HEK293 (cell line): ENCODE results near the gene ADAMTS2.

ENCODE experiments used
- CTCF ChIA-PET: fragments of 350-600 bp; formaldehyde crosslinking; extraction: SDS; loops from one replicate; lab custom pipeline; 2021; ENCODE audit warnings: antibody characterized with exemption; lab: Yijun Ruan, JAX
- POLR2A ChIA-PET: fragments of 300-600 bp; formaldehyde crosslinking; extraction: SDS; loops from one replicate; lab custom pipeline; 2020; ENCODE audit warnings: antibody characterized with exemption, inconsistent platforms; lab: Yijun Ruan, JAX
- H3K27ac ChIP-seq: fragments of 200-500 bp; sonication (Bioruptor generic); 2 replicates; pipeline ENCODE4 v1.5.1; 2014; ENCODE audit warnings: low read depth, low read length, control low read depth, inconsistent platforms; ENCODE audit errors: extremely low read depth
- H3K36me3 ChIP-seq, 2 experiments: fragments of 200-500 bp in 1 of 2; sonication (Bioruptor generic) in 1 of 2; 1 replicate in 1 of 2; 2 replicates in 1 of 2; pipeline ENCODE4 v1.5.1; 2014 to 2017; ENCODE audit warnings: inconsistent platforms in 2 of 2, low read length in 2 of 2; ENCODE audit not compliant: control insufficient read depth in 2 of 2, insufficient read depth in 1 of 2
- H3K4me1 ChIP-seq: fragments of 200-500 bp; sonication (Bioruptor generic); 2 replicates; pipeline ENCODE4 v1.5.1; 2014; ENCODE audit warnings: mild to moderate bottlenecking, low read length, inconsistent platforms; ENCODE audit not compliant: control insufficient read depth, insufficient read depth
- H3K4me3 ChIP-seq: 2 replicates; pipeline ENCODE4 v1.5.1; 2011; ENCODE audit warnings: low read depth, mild to moderate bottlenecking, control low read depth, low read length, moderate library complexity
- H3K9me3 ChIP-seq: fragments of 200-500 bp; sonication (Bioruptor generic); 2 replicates; pipeline ENCODE4 v1.5.1; 2014; ENCODE audit warnings: low read depth, low read length, inconsistent platforms; ENCODE audit not compliant: control insufficient read depth, insufficient read depth
- GFI1B ChIP-seq: fragments of 450-650 bp; formaldehyde crosslinking; IDR thresholded peaks from 2 replicates; pipeline ENCODE4 v1.5.1; 2016; ENCODE audit warnings: missing biosample characterization, missing genetic modification characterization
- GLIS2 ChIP-seq: fragments of 450-650 bp; formaldehyde crosslinking; IDR thresholded peaks from 2 replicates; pipeline ENCODE4 v1.5.1; 2016; ENCODE audit warnings: missing biosample characterization, missing genetic modification characterization
- KLF1 ChIP-seq: fragments of 450-650 bp; formaldehyde crosslinking; IDR thresholded peaks from 2 replicates; pipeline ENCODE4 v1.5.1; 2016; ENCODE audit warnings: missing biosample characterization, missing genetic modification characterization
- MZF1 ChIP-seq: fragments of 450-650 bp; formaldehyde crosslinking; IDR thresholded peaks from 2 replicates; pipeline ENCODE4 v1.5.1; 2017; ENCODE audit warnings: missing biosample characterization, missing genetic modification characterization, borderline replicate concordance
- REST ChIP-seq: fragments of 450-650 bp; formaldehyde crosslinking; IDR thresholded peaks from 2 replicates; pipeline ENCODE4 v1.5.1; 2016; ENCODE audit warnings: missing biosample characterization, missing genetic modification characterization
- YY1 ChIP-seq: fragments of 450-650 bp; formaldehyde crosslinking; IDR thresholded peaks from 2 replicates; pipeline ENCODE4 v1.5.1; 2018; ENCODE audit warnings: missing biosample characterization, missing genetic modification characterization
- ZIC2 ChIP-seq: fragments of 450-650 bp; formaldehyde crosslinking; IDR thresholded peaks from 2 replicates; pipeline ENCODE4 v1.5.1; 2016; ENCODE audit warnings: missing biosample characterization, missing genetic modification characterization
- ZNF114 ChIP-seq: fragments of 450-650 bp; formaldehyde crosslinking; IDR thresholded peaks from 2 replicates; pipeline ENCODE4 v1.5.0; 2017; ENCODE audit warnings: missing biosample characterization, missing genetic modification characterization
- ZNF133 ChIP-seq: fragments of 450-650 bp; formaldehyde crosslinking; IDR thresholded peaks from 2 replicates; pipeline ENCODE4 v1.5.1; 2016; ENCODE audit warnings: missing biosample characterization, missing genetic modification characterization
- ZNF223 ChIP-seq: fragments of 450-650 bp; formaldehyde crosslinking; IDR thresholded peaks from 2 replicates; pipeline ENCODE4 v1.5.1; 2016; ENCODE audit warnings: missing biosample characterization, missing genetic modification characterization
- ZNF311 ChIP-seq: fragments of 450-650 bp; formaldehyde crosslinking; IDR thresholded peaks from 2 replicates; pipeline ENCODE4 v1.5.1; 2017; ENCODE audit warnings: missing biosample characterization, missing genetic modification characterization, borderline replicate concordance
- ZNF37A ChIP-seq: fragments of 450-650 bp; IDR thresholded peaks from 2 replicates; pipeline ENCODE4 v1.5.1; 2018; ENCODE audit warnings: missing biosample characterization, missing genetic modification characterization
- ZNF398 ChIP-seq: fragments of 450-650 bp; formaldehyde crosslinking; IDR thresholded peaks from 2 replicates; pipeline ENCODE4 v1.5.1; 2017; ENCODE audit warnings: missing biosample characterization, missing genetic modification characterization
- ZNF433 ChIP-seq: fragments of 450-650 bp; formaldehyde crosslinking; IDR thresholded peaks from 2 replicates; pipeline ENCODE4 v1.5.1; 2016; ENCODE audit warnings: missing biosample characterization, missing genetic modification characterization, low read depth
- ZNF501 ChIP-seq: fragments of 450-650 bp; formaldehyde crosslinking; IDR thresholded peaks from 2 replicates; pipeline ENCODE4 v1.5.1; 2016; ENCODE audit warnings: missing biosample characterization, missing genetic modification characterization
- ZNF549 ChIP-seq: fragments of 450-650 bp; IDR thresholded peaks from 2 replicates; pipeline ENCODE4 v1.5.1; 2018; ENCODE audit warnings: missing biosample characterization, missing genetic modification characterization, mild to moderate bottlenecking, inconsistent platforms, moderate library complexity
- ZNF580 ChIP-seq: fragments of 450-650 bp; formaldehyde crosslinking; IDR thresholded peaks from 2 replicates; pipeline ENCODE4 v1.5.1; 2016; ENCODE audit warnings: missing biosample characterization, missing genetic modification characterization
- ZNF677 ChIP-seq: fragments of 450-650 bp; IDR thresholded peaks from 2 replicates; pipeline ENCODE4 v1.5.0; 2018; ENCODE audit warnings: missing biosample characterization, mild to moderate bottlenecking, missing genetic modification characterization, moderate library complexity
- ZSCAN23 ChIP-seq: fragments of 450-650 bp; formaldehyde crosslinking; IDR thresholded peaks from 2 replicates; pipeline ENCODE4 v1.5.1; 2016; ENCODE audit warnings: missing biosample characterization, missing genetic modification characterization
- TF ChIP-seq, protein P1 (sequence below): fragments of 450-650 bp; formaldehyde crosslinking; IDR thresholded peaks from 2 replicates; pipeline ENCODE4 v1.5.1; 2017; ENCODE audit warnings: missing biosample characterization, missing genetic modification characterization
- TF ChIP-seq, protein P2 (sequence below): fragments of 450-650 bp; formaldehyde crosslinking; IDR thresholded peaks from 2 replicates; pipeline ENCODE4 v1.5.1; 2016; ENCODE audit warnings: missing biosample characterization, missing genetic modification characterization
- TF ChIP-seq, protein P3 (sequence below): fragments of 450-650 bp; formaldehyde crosslinking; IDR thresholded peaks from 2 replicates; pipeline ENCODE4 v1.5.0; 2017; ENCODE audit warnings: missing biosample characterization, missing genetic modification characterization, borderline replicate concordance

ADAMTS2 gene

GRCh38 chr5:179272326-179273072 lies 72.8 kb downstream of the ADAMTS2 start:
- Histone ChIP-seq H3K36me3 (no peaks in the 10 kb centered on the region), H3K27ac (no peak overlapping the region), H3K9me3 (no peaks in the 10 kb centered on the region), H3K4me1 (no peaks in the 10 kb centered on the region), H3K4me3 (no peak overlapping the region)
- CTCF ChIA-PET: no interaction called here
- no peak for TF ChIP-seq GFI1B (tag by site-specific recombination)
- TF ChIP-seq ZNF311 (tag by site-specific recombination): no peak
- no peak for TF ChIP-seq ZIC2 (tag by site-specific recombination)
- TF ChIP-seq ZNF501 (tag by site-specific recombination): no peak
- TF ChIP-seq ZNF580: no peak
- TF ChIP-seq, protein P1, sequence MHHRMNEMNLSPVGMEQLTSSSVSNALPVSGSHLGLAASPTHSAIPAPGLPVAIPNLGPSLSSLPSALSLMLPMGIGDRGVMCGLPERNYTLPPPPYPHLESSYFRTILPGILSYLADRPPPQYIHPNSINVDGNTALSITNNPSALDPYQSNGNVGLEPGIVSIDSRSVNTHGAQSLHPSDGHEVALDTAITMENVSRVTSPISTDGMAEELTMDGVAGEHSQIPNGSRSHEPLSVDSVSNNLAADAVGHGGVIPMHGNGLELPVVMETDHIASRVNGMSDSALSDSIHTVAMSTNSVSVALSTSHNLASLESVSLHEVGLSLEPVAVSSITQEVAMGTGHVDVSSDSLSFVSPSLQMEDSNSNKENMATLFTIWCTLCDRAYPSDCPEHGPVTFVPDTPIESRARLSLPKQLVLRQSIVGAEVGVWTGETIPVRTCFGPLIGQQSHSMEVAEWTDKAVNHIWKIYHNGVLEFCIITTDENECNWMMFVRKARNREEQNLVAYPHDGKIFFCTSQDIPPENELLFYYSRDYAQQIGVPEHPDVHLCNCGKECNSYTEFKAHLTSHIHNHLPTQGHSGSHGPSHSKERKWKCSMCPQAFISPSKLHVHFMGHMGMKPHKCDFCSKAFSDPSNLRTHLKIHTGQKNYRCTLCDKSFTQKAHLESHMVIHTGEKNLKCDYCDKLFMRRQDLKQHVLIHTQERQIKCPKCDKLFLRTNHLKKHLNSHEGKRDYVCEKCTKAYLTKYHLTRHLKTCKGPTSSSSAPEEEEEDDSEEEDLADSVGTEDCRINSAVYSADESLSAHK: no peak
- TF ChIP-seq ZNF677 (tag by site-specific recombination): no peak
- TF ChIP-seq REST (tag by site-specific recombination): no peak
- TF ChIP-seq ZNF37A (tag by site-specific recombination): no peak
- TF ChIP-seq ZSCAN23 (tag by site-specific recombination): no peak
- no peak for TF ChIP-seq ZNF133 (tag by site-specific recombination)
- TF ChIP-seq, protein P2, sequence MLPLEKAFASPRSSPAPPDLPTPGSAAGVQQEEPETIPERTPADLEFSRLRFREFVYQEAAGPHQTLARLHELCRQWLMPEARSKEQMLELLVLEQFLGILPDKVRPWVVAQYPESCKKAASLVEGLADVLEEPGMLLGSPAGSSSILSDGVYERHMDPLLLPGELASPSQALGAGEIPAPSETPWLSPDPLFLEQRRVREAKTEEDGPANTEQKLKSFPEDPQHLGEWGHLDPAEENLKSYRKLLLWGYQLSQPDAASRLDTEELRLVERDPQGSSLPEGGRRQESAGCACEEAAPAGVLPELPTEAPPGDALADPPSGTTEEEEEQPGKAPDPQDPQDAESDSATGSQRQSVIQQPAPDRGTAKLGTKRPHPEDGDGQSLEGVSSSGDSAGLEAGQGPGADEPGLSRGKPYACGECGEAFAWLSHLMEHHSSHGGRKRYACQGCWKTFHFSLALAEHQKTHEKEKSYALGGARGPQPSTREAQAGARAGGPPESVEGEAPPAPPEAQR (tag by site-specific recombination): no peak
- no peak for TF ChIP-seq ZNF549 (tag by site-specific recombination)
- TF ChIP-seq, all 188 proteins: peak for 0
- POLR2A ChIA-PET: no interaction called here

- CTCF ChIA-PET: no interaction called here
- Histone ChIP-seq H3K36me3 (no peaks in the 10 kb centered on the region), H3K4me3 (no peak overlapping the region), H3K9me3 (no peaks in the 10 kb centered on the region), H3K4me1 (no peaks in the 10 kb centered on the region), H3K27ac (no peak overlapping the region)
- POLR2A ChIA-PET: no interaction called here
- TF ChIP-seq, protein P3, sequence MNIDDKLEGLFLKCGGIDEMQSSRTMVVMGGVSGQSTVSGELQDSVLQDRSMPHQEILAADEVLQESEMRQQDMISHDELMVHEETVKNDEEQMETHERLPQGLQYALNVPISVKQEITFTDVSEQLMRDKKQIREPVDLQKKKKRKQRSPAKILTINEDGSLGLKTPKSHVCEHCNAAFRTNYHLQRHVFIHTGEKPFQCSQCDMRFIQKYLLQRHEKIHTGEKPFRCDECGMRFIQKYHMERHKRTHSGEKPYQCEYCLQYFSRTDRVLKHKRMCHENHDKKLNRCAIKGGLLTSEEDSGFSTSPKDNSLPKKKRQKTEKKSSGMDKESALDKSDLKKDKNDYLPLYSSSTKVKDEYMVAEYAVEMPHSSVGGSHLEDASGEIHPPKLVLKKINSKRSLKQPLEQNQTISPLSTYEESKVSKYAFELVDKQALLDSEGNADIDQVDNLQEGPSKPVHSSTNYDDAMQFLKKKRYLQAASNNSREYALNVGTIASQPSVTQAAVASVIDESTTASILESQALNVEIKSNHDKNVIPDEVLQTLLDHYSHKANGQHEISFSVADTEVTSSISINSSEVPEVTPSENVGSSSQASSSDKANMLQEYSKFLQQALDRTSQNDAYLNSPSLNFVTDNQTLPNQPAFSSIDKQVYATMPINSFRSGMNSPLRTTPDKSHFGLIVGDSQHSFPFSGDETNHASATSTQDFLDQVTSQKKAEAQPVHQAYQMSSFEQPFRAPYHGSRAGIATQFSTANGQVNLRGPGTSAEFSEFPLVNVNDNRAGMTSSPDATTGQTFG (tag by site-specific recombination): no peak
- TF ChIP-seq GLIS2 (tag by site-specific recombination) (no peak), ZNF223 (tag by site-specific recombination) (no peak), MZF1 (tag by site-specific recombination) (no peak), ZNF433 (tag by site-specific recombination) (no peak), YY1 (tag by site-specific recombination) (no peak), KLF1 (no peak), ZNF114 (tag by site-specific recombination) (no peak), ZNF398 (no peak)
Measured at GRCh38 chr5:179271821-179272325, 73.4 kb downstream of the ADAMTS2 start.
